Measurements from ENCODE around the gene FTCD. TPM values are rescaled to one million over a fixed set of nuclear protein-coding genes. Genes with fewer than 3 reads are reported as not detected.
A peak's percentile ranks its signal among the peaks of the same experiment; 100 is the strongest.

FTCD gene
- total and polyA plus RNA-seq, 2 of the 8 experiments (the other 6 are each of a cell fraction or from before 2014, with no cell fraction given), result 3.3 to 4.9 TPM

DNA sequence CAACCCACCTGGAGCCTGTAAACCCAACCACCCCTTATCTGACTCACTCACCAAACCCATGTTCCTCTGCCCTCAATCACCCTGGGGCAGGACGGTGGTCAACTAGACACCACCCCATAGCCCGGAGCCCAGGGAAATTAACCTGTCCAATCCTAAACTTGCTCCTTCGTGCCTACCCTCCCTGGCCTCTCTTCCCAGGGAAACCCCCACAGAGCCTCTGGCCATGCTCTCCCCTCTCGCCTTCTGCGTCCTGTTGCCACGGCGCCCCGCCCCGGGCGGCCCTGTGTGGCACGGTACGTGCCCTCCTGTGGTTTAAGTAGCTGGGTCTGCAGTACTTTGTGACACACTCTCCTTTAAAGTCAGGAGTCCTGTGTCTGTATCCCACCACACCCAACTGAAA lies 4.0 kb upstream of the FTCD start:
- no peak overlapping the region for H2AFZ ChIP-seq (ENCODE audit: low read length)
- TF ChIP-seq PHF8 (conservative IDR thresholded peaks at IDR 0.05; ENCODE audit: low read depth, low read length) (no peak), POLR2A (IDR thresholded peaks at IDR 0.05; ENCODE audit: control extremely low read depth in 1 of 2, low read depth in 2 of 2, low read length in 2 of 2) (no peak), CEBPB (IDR thresholded peaks at IDR 0.05; ENCODE audit: low read depth, low read length) (no peak), HDAC6 (IDR thresholded peaks at IDR 0.05; ENCODE audit: low read depth, low read length) (no peak), RAD21 (IDR thresholded peaks at IDR 0.05 in 1 of 2, conservative IDR thresholded peaks at IDR 0.05 in 1 of 2; ENCODE audit: low read depth in 2 of 2, low read length in 2 of 2) (no peak), SIN3A (conservative IDR thresholded peaks at IDR 0.05 in 1 of 2, IDR thresholded peaks at IDR 0.05 in 1 of 2; ENCODE audit: low read depth in 1 of 2, low read length in 2 of 2) (no peak), SAP30 (IDR thresholded peaks at IDR 0.05; ENCODE audit: insufficient read depth, insufficient replicate concordance, low read length) (no peak), CBX5 (IDR thresholded peaks at IDR 0.05; ENCODE audit: low read depth, low read length) (no peak), EGR1 (IDR thresholded peaks at IDR 0.05; ENCODE audit: borderline replicate concordance, low read depth, low read length) (no peak), KDM4A (IDR thresholded peaks at IDR 0.05; ENCODE audit: low read depth, low read length, severe bottlenecking) (no peak), SIRT6 (IDR thresholded peaks at IDR 0.05; ENCODE audit: low read length) (no peak), EZH2 (IDR thresholded peaks at IDR 0.05; ENCODE audit: low read depth, low read length, severe bottlenecking) (no peak), TEAD4 (IDR thresholded peaks at IDR 0.05; ENCODE audit: low read depth, low read length) (no peak), SP1 (IDR thresholded peaks at IDR 0.05; ENCODE audit: low read depth, low read length) (no peak)
- H3K27me3 ChIP-seq (replicated peaks in 1 of 4; ENCODE audit: control insufficient read depth in 3 of 4, extremely low read depth in 1 of 4, insufficient read depth in 3 of 4, low read length in 3 of 4), result no peaks in the 10 kb centered on the region; a peak in 1 of 7 replicates
- no peak overlapping the region for H3K18ac ChIP-seq (ENCODE audit: extremely low read depth, low read length)
- no peak overlapping the region for H4K8ac ChIP-seq (ENCODE audit: extremely low read depth, insufficient read depth, low read length)
- H4K91ac ChIP-seq (replicated peaks; ENCODE audit: insufficient read length, low read length), result no peak overlapping the region
- H3K4me3 ChIP-seq (ENCODE audit: extremely low read depth in 1 of 4, insufficient read depth in 2 of 4, low read depth in 3 of 4, low read length in 4 of 4), result no peak overlapping the region
- no peak overlapping the region for H3K14ac ChIP-seq (ENCODE audit: insufficient read length)
- peaks cover 0 to 4% of the 10 kb centered on the region in 2 experiments for H4K20me1 ChIP-seq (replicated peaks in 1 of 2; ENCODE audit: control insufficient read depth in 1 of 2, insufficient read depth in 2 of 2, low read length in 2 of 2)
- no peak overlapping the region for H4K5ac ChIP-seq (ENCODE audit: insufficient read length, low read depth, low read length)
- H3K56ac ChIP-seq (replicated peaks; ENCODE audit: insufficient read length, low read depth, low read length), result no peak overlapping the region
- H3K4ac ChIP-seq (replicated peaks; ENCODE audit: insufficient read length, low read depth, low read length), result no peak overlapping the region
- no peaks in the 10 kb centered on the region for H3K79me2 ChIP-seq (ENCODE audit: control insufficient read depth in 1 of 2, insufficient read depth in 2 of 2, low read length in 2 of 2)
- no peak overlapping the region for H2BK20ac ChIP-seq (ENCODE audit: low read length)
- no peaks in the 10 kb centered on the region for H3K23me2 ChIP-seq (ENCODE audit: low read depth, low read length)
- no peak overlapping the region for H2BK15ac ChIP-seq (ENCODE audit: low read length)
- H3K4me2 ChIP-seq (ENCODE audit: insufficient read depth in 1 of 2, low read depth in 2 of 2, low read length in 2 of 2), result no peak overlapping the region
- no peak overlapping the region for H3K23ac ChIP-seq (ENCODE audit: insufficient read length)
- FAIRE-seq, result no peak
- no peaks in the 10 kb centered on the region; the same call in 1 of the 2 replicates for H3K79me1 ChIP-seq (ENCODE audit: low read depth, low read length)
- no peak overlapping the region for H2BK120ac ChIP-seq (replicated peaks; ENCODE audit: low read depth, low read length)
- H2BK12ac ChIP-seq (ENCODE audit: low read depth, low read length), result no peak overlapping the region
- 91% methylated on average over 12 of the region's 12 CpGs; no CpG with 5 or more reads in 1 of the 2 experiments for WGBS, 2 experiments (ENCODE audit: extremely low coverage in 1 of 2, insufficient coverage in 1 of 2, insufficient read length in 1 of 2, insufficient replicate concordance in 2 of 2, low coverage in 1 of 2, low lambda C conversion rate in 2 of 2, missing lambda C conversion rate in 1 of 2)
- no peaks in the 10 kb centered on the region; a peak in 1 of 7 replicates for H3K4me1 ChIP-seq (replicated peaks in 1 of 4; ENCODE audit: control insufficient read depth in 3 of 4, insufficient read depth in 4 of 4, low read length in 3 of 4)
- no peak overlapping the region for H2AK5ac ChIP-seq (ENCODE audit: low read depth, low read length)
- peak in 1 of 2 experiments; percentile 36 for DNase-seq (ENCODE audit: low read depth in 1 of 2, low spot score in 2 of 2)
- H3K9me3 ChIP-seq (ENCODE audit: insufficient read depth in 2 of 2, low read depth in 1 of 2, low read length in 1 of 2), result peaks cover 4 to 26% of the 10 kb centered on the region in 2 experiments; a peak in 2 of 4 replicates
- no peak overlapping the region for H3K9ac ChIP-seq (replicated peaks in 1 of 4; ENCODE audit: extremely low read depth in 1 of 4, low read depth in 3 of 4, low read length in 3 of 4)
- H3K36me3 ChIP-seq (ENCODE audit: control insufficient read depth in 2 of 4, insufficient read depth in 4 of 4, low read length in 3 of 4), result peaks cover 0 to 19% (median 9%) of the 10 kb centered on the region in 4 experiments; a peak in 5 of 8 replicates
- no peak overlapping the region for H3K27ac ChIP-seq (ENCODE audit: low read depth, low read length)
- no peak overlapping the region for H2BK5ac ChIP-seq (ENCODE audit: low read depth, low read length)
- ChIA-PET POLR2A (ENCODE audit: partially characterized antibody) (interaction anchor here (0.8 kb wide), 1 partner anchor 14 kb away, joined by 3 read pairs; no protein-coding TSS in a partner anchor), CTCF (ENCODE audit: partially characterized antibody) (interaction anchor here (0.7 to 1.8 kb wide), 4 partner anchors 10 to 23 kb away, joined by 3 to 6 read pairs (median 4); no protein-coding TSS in a partner anchor)

Measured in H1 (cell line).